Hypothalamus (tissue), 51 donors: ENCODE measurements around the gene BABAM2.

Source experiments
- DNase-seq, 51 donors: peaks; one replicate each; lab custom pipeline; 2025; lab: John Stamatoyannopoulos, UW

The BABAM2 gene

GRCh38 chr2:28263690-28264089 is 373.2 kb downstream of the BABAM2 start:
- no peak for DNase-seq

- no peak for DNase-seq
These were observed 376.8 kb downstream of the BABAM2 start for GRCh38 chr2:28267282-28267681.

GRCh38 chr2:28268386-28268785 is 377.9 kb downstream of the BABAM2 start:
- DNase-seq = no peak

GRCh38 chr2:28269019-28269784 is 378.7 kb downstream of the BABAM2 start:
- DNase-seq = no peak

GRCh38 chr2:28270456-28271152 is 380.1 kb downstream of the BABAM2 start:
- DNase-seq = no peak

GRCh38 chr2:28271231-28271918 is 380.8 kb downstream of the BABAM2 start:
- DNase-seq = no peak

GRCh38 chr2:28271919-28272250 is 381.4 kb downstream of the BABAM2 start:
- DNase-seq = no peak

GRCh38 chr2:28273751-28274150 is 383.2 kb downstream of the BABAM2 start:
- DNase-seq = no peak

- no peak for DNase-seq
These were observed 384.6 kb downstream of the BABAM2 start for GRCh38 chr2:28274911-28275685.

- DNase-seq = peak in 4 of 51 donors; percentile 1 to 79 (median 26)
These were observed 385.6 kb downstream of the BABAM2 start for GRCh38 chr2:28276076-28276618.

- DNase-seq = no peak
These were observed 386.3 kb downstream of the BABAM2 start for GRCh38 chr2:28276807-28277206.

GRCh38 chr2:28277466-28277865 is 386.9 kb downstream of the BABAM2 start:
- no peak for DNase-seq

GRCh38 chr2:28279371-28279770 is 388.8 kb downstream of the BABAM2 start:
- no peak for DNase-seq

- DNase-seq = no peak
These were observed 390.1 kb downstream of the BABAM2 start for GRCh38 chr2:28280619-28281018.

- no peak for DNase-seq
These were observed 391.2 kb downstream of the BABAM2 start for GRCh38 chr2:28281739-28282138.

- DNase-seq = no peak
These were observed 391.7 kb downstream of the BABAM2 start for GRCh38 chr2:28282248-28282647.

GRCh38 chr2:28282861-28283646 is 392.5 kb downstream of the BABAM2 start:
- no peak for DNase-seq

- no peak for DNase-seq
These were observed 393.3 kb downstream of the BABAM2 start for GRCh38 chr2:28283861-28284260.

GRCh38 chr2:28286678-28287077 is 396.1 kb downstream of the BABAM2 start:
- no peak for DNase-seq
